HG03469 (cell line): Measurements from ENCODE around the gene TBPL2.
"Not testable (repeated sequence)": the region's sequence is repeated elsewhere in the genome, so short reads cannot be mapped to it uniquely, and the experiment has no call there.

Experiments used
- ATAC-seq: cut with Tn5 transposase; IDR thresholded peaks from one replicate; pipeline ENCODE4 v1.9.1; 2021; ENCODE audit warnings: mild to moderate bottlenecking, moderate library complexity, moderate number of reproducible peaks; ENCODE audit not compliant: unreplicated experiment

Gene TBPL2

GRCh38 chr14:55446127-55446736 is 5.8 kb upstream of the TBPL2 start:
- no peak for ATAC-seq

GRCh38 chr14:55441286-55441685 is 870 bp upstream of the TBPL2 start:
- ATAC-seq: no peak

GRCh38 chr14:55438066-55438683 is 2.2 kb downstream of the TBPL2 start:
- ATAC-seq: no peak

GRCh38 chr14:55436931-55437330 is 3.5 kb downstream of the TBPL2 start:
- no peak for ATAC-seq

GRCh38 chr14:55436519-55436918 is 3.9 kb downstream of the TBPL2 start:
- ATAC-seq: no peak

- ATAC-seq: no peak
Observed at GRCh38 chr14:55434805-55435174, 5.6 kb downstream of the TBPL2 start.

- ATAC-seq: no peak
Observed at GRCh38 chr14:55433880-55434804, 6.3 kb downstream of the TBPL2 start.

- ATAC-seq: no peak
Observed at GRCh38 chr14:55432628-55433027, 7.8 kb downstream of the TBPL2 start.

- no peak for ATAC-seq
Observed at GRCh38 chr14:55430024-55430690, 10.3 kb downstream of the TBPL2 start.

GRCh38 chr14:55427439-55427838 is 13.0 kb downstream of the TBPL2 start:
- no peak for ATAC-seq

- ATAC-seq: no peak
Observed at GRCh38 chr14:55426891-55427290, 13.5 kb downstream of the TBPL2 start.

- no peak for ATAC-seq
Observed at GRCh38 chr14:55425091-55425490, 15.3 kb downstream of the TBPL2 start.

- no peak for ATAC-seq
Observed at GRCh38 chr14:55423969-55424368, 16.4 kb downstream of the TBPL2 start.

- not testable (repeated sequence) for ATAC-seq
Observed at GRCh38 chr14:55422338-55422737, 18.1 kb downstream of the TBPL2 start.

- no peak for ATAC-seq
Observed at GRCh38 chr14:55419663-55420062, 20.8 kb downstream of the TBPL2 start.

GRCh38 chr14:55418411-55418810 is 22.0 kb downstream of the TBPL2 start:
- ATAC-seq: no peak

GRCh38 chr14:55417955-55418354 is 22.5 kb downstream of the TBPL2 start:
- no peak for ATAC-seq

- no peak for ATAC-seq
Observed at GRCh38 chr14:55416866-55417265, 23.6 kb downstream of the TBPL2 start.

GRCh38 chr14:55414551-55414950 is 25.9 kb downstream of the TBPL2 start:
- no peak for ATAC-seq

- no peak for ATAC-seq
Observed at GRCh38 chr14:55412676-55413075, 27.7 kb downstream of the TBPL2 start.
